CD4-positive, alpha-beta T cell treated with Interleukin-4 for 1 hour (primary cell): ENCODE results near the gene YAF2.
A peak's percentile ranks its signal among the peaks of the same experiment; 100 is the strongest.

ENCODE experiments used
- DNase-seq, 2 donors: peaks; one replicate each; pipeline ENCODE4 v3.0.0-alpha.2; 2020 to 2022

The YAF2 gene, protein sequence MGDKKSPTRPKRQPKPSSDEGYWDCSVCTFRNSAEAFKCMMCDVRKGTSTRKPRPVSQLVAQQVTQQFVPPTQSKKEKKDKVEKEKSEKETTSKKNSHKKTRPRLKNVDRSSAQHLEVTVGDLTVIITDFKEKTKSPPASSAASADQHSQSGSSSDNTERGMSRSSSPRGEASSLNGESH

DNA sequence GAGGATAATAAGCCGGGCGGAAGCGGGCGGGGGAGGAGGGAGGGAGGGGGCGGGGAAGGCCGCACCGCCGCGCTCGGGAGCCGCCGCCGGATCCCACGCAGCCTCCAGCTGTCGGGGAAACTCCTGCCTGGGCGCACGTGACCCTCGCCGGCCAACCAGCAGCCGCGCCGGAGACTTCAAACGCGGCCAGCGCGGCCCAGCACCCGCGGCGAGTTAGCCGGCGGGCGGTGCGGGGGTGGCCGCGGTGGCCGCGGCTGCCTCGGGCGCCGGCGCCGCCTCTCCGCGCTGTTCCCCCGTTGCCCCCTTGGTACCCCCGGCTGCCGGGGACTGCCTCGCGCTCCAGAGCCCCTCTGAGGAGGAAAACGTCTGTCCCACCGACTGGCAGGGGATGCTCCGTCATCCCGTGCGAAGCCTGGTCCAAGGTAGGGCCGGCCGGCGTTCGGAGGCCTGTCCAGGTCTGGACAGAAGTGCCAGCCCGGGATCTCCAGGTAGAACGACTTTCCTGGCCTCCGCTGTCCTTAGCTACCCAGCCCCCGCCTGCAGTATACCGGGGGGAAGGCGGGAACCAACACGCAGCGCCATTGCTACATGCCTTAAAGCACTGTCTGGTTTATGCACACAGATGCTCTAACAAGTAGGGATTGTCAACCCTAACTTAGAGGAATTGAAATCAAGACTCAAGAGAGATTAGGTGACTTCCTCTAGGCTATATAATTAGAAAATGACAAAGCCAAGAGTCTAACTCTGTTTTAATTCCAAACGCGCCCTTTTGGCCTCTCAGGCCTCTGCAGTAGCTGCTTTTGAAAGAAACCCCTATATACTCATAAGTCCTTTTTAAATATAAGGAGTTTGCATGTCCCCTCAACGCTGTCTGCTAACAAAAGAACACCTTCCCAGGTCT lies at the start of gene YAF2:
Gene YAF2, minus strand, starts transcription at position 9 of the 901 bp plus-strand sequence. CDS start 68 bp downstream, outside the sequence.
- DNase-seq = peak; percentile 87 to 88

DNA sequence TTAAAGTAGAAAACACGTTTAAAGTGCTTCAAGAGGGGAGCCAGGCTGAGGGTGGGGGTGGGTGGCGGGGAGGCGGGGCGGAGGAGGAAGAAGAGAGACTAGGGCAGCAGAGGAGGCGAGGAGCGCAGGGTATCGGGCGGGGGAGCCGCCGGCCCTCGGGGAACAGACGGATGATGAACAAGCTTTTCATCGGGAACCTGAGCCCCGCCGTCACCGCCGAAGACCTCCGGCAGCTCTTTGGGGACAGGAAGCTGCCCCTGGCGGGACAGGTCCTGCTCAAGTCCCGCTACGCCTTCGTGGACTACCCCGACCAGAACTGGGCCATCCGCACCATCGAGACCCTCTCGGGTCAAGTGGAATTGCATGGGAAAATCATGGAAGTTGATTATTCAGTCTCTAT lies 48.7 kb upstream of the YAF2 start:
- no peak for DNase-seq

DNA sequence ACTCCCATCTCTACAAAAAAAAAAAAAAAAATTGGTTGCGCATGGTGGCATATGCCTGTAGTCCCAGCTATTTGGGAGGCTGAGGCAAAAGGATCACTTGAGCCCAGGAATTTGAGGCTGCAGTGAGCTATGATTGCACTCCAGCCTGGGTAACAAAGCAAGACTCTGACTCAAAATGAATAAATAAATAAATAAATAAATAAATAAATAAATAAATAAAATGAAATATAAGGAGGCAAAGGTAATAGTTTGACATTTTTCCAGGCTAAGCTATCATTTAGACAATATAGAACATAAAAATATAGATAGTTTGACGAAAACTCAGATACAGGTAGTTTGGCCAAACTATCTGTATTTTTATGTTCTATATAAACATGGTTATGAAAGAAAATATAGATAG lies 47.4 kb upstream of the YAF2 start:
- no peak for DNase-seq

DNA sequence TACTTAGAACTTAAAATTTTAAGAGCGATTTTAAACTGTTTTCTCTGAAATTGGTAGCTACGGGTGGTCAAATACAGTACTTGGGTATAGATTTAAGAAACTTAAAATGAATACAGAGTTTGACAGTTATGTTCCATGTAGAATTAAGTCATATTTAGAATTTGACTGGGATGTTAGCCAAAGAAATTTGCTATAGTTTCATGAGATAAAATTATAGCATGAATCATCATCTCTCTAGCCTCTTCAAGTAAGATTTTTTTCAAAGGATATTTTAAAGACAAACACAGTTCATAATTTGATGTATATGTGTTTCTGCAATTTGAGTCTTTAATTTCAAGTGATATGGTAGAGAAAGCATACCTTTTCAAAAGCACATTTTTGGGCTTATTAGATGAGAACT lies 46.8 kb upstream of the YAF2 start:
- DNase-seq = no peak

DNA sequence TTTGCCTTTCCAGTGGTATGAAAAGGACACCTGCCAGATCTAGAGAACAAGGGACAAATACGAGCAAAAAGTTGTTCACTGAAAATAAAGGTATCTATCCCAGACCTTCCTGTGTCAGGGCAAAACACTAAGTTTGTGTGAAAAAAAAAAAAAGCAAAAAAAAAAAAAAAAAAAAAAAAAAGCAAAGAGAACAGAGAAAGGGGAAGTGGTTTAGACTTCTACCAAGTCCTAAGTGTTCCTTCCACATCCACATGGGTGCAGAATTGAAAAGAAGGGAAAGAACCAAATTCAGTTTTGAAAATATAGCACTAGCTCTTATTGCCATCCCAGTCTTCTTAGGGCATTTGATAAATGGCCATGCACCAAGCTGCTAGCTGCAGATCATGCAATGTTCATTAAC lies 46.1 kb upstream of the YAF2 start:
- no peak for DNase-seq

DNA sequence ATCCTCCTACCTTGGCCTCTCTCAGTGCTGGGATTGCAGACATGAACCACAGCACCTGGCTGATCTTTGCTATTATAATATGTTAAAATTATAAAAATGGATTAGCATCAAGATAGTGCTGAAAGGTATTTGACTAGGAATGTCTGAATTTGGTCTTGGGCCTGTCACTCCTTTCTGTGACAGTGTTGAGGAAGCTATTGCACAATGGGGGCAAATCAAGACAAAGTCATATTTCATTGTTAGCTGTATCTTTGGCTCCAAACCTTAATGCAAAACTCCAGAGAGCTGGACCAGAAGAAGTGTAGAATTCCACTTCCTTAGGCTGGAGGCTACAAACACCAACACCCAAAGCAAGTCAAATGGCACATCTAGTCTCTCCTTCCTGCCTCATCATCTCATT lies 45.7 kb upstream of the YAF2 start:
- DNase-seq = no peak

DNA sequence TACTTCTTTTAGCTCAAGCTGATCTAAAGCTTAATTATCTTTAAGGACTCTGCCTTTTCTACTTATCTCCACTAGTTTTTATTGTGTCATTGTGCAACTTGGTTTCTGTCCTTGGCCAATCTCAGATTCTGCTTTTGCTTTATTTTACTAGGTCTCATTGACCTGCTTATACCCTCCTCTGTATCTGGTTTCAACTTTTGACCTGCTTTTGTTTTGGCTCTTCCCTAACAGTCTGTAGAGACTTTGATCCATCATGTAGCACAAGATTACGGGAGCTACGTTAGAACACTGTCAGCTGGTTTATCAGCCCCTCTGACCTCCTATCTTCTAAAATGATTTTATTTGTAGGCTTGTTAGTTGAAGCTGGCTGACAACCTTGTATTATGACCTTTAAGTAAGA lies 44.2 kb upstream of the YAF2 start:
- no peak for DNase-seq

DNA sequence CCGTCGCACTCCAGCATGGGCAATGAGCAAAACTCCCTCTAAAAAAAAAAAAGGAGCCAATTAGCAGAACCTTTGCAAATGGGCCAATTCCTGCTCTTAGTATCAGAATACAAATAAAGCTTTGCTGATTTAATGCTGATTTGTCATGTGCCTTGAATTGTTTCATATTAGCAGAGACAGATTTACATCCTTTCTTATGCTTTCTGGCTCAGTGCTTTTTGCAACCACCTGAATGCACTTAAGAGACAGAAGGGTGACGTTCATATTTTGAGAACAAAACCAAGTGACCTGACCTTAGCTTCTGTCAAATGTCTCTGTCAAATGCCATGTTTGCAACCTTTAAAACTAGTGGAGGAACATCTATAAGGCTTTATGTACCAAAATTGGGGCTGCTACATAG lies 43.8 kb upstream of the YAF2 start:
- DNase-seq = no peak

DNA sequence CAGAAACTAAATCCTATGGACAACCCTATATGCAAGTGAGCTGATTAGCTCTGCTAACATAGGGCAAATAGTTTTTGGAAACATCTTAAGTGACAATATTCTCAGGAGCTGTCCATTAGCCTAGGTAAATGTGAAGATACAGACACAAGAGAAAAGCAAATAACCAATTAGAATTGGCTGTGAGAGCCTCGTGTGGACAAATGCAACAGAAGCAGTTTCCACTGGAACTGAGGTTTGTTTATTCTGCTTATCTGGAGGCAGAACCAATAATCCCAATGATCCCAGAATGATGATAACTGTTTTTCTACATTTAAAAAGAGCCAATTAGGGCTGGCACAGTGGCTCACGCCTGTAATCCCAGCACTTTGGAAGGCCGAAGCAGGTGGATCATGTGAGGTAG lies 43.2 kb upstream of the YAF2 start:
- DNase-seq = no peak

DNA sequence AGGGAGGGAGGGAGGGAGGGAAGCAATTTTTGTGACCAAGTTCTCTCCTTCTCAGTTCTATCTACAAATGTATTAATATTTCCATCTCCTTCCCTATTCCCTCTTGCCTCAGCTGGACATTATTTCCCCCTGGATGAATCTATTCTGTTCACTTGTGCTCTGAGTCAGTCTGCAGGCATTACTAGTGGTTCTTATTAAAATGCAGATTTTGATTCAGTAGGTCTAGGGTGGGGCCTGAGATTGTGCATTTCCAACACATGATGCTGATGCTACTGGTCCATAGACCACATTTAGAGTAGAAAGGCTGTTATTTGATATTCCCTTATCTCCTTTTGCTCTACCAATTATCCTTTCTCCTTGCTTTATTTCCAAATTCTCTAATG lies 40.1 kb upstream of the YAF2 start:
- no peak for DNase-seq

DNA sequence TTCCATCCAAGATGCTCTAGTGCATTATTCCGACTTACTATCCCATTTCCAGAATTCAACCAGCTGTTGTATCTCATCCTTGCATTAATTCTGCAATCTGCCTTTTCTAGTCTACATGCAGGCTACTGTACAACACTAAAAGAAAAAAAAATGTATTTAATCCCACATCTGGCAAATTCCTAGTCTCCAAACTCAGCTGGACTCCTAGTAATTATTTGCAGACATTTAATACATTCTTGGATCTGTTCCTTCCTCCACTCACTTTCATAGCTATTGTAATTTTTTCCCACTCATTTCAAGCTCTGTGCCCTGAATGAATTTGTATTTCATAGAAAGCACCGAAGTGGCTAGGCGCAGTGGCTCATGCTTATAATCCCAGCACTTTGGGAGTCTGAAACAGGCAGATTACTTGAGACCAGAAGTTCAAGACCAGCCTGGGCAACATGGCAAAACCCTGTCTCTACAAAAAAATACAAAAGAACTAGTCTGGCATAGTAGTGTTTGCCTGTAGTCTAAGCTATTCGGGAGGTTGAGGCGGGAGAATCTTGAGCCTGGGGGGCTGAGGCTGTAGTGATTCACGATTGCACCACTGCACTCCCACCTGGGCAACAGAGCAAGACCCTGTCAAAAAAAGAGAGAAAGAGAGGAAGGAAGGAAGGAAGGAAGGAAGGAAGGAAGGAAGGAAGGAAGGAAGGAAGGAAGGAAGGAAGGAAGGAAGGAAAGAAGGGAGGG lies 39.5 kb upstream of the YAF2 start:
- DNase-seq = no peak

DNA sequence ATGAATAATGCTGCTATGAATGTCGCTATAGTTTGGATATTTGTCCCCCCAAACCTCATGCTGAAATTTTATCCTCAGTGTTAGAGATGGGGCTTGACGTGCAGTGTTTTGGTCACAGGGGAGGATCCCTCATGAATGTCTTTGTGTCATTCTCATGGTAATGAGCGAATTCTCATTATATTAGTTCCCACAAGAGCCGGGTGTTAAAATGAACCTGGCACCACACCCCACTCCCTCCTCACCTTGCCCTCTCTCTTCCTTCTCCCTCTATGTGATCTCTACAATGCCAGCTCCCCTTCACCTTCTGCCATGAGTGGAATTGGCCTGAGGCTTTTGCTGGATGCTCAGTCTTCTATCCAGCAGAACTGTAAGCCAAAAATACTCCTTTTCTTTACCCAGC lies 37.5 kb upstream of the YAF2 start:
- no peak for DNase-seq

DNA sequence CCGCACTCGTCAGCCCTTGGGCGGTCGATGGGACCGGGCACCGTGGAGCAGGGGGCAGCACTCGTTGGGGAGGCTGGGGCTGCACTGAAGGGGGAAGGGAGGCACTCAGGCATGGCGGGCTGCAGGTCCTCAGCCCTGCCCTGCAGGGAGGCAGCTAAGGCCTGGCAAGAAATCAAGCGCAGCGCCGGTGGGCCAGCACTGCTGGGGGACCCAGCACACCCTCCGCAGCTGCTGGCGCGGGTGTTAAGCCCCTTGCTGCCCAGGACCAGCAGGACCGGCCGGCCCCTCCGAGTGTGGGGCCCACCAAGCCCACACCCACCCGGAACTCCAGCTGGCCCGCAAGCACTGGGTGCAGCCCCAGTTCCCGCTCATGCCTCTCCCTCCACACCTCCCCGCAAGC lies 35.7 kb upstream of the YAF2 start:
- no peak for DNase-seq

DNA sequence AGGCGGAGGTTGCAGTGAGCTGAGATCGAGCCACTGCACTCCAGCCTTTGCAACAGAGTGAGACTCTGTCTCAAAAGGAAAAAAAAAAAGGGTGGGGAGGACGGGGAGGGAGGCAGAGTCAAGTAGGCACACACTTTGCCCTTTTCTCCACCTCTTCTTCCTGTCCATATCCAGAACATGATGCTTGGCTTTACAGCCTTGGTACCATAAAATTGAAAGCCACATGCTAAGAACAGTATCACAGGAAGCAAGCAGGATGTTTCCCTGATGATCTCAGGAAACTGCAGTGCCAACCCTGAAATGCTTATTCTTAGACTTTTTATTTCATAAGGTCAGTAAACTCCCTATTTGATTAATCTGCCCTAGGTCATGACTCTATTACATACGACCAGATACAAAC lies 32.5 kb upstream of the YAF2 start:
- DNase-seq = no peak

DNA sequence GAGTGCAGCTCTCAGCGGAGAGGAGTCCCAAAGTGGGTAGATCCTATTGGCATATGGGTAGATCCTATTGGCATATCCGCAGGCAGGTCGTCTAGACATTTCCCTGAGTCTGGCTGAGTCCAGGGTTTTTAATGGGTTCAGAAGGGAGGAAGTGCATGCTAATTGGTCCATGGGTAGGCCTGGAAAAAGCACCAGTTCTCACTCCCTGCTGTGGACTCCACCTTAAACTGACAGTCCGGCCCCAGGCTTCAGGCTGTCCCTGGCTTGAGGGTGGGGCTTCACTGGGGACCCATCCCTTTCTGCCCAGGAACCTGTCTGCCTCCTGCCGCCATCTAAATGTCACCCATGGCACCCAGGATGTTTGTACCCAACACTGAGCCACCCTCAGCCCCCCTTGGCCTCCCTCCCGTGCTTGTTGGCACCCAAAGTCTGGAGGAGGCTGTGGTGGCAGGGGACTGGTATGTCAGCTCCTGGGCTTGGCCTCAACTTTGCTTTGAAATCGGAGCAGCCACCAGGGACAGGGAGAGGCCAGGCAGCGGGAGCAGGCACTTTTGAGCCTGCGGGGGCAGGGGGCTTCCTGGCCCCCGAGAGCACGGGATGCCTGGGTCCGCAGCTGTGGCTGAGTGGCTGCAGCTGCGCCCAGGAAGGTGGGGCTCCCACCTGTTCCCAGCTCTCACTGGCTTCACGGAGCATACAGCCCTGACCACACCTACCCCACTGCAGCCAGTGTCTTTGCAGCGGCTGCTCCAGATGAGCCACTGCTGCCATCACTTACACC lies 29.6 kb upstream of the YAF2 start:
- DNase-seq = no peak

DNA sequence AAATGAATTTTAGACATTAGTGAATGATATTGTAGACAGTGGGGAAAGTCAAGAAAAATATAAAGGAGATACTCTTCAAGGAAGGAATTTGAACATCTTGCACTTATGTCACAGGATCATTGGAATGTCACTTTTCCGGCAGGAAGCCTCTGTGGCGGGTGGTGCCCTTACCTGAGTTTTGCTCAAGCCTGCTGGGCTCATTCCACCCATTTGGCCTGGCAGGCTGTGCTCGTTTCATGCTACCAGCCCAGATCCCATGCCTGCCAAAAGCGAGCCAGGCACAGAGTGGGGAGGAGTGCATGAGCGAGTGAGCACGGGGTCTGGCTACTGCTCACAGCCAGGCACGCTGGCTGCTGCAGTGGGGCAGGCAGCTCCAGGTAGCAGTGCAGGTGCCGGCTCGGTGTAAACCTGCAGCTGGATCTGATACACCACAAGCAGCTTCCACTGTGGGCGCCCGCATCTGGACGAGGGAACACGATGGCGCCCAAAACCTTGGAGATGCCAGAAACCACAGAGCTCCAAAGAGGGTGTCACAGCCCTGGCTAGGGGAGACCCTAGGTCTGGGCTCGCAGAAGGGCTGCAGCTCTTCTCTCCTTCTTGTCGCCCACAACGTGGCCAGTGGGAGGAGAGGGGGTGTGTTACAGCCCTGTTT lies 28.7 kb upstream of the YAF2 start:
- no peak for DNase-seq

DNA sequence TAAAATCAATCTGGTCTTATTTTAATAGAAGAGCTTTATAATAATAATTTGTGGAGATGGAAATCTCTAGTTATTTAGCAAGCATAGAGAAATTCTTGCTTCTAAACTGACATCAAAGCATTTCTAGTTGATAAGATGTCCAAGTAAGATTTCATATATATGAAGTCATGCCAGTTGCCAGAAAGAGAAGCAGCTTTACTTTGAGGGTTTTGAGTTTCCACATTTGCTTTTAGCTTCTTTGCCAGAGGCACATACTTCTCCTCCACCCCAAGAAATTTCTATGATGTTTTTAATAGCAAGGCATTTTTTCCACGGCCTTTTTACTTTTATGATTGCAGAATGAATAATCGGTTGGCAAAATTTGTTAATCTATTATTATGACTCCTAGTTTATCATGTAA lies 24.2 kb upstream of the YAF2 start:
- no peak for DNase-seq

DNA sequence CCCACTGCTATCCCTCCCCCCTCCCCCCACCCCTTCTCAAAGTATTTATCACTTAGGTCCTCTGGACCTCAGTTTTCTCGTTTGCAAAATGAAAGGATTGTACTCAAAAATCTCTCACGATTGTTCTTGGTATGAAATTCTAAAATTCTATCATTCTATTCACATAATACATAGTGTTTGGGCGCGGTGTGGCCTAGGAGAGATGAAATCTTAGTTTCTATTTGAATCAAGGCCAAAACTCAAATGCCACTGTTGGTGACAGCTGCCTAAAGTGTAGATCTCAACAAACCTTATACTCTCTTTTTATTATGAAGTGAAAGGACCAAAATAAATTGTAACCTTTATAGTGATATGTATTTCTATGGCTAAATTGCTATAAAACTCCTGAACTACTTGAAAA lies 23.7 kb upstream of the YAF2 start:
- no peak for DNase-seq

DNA sequence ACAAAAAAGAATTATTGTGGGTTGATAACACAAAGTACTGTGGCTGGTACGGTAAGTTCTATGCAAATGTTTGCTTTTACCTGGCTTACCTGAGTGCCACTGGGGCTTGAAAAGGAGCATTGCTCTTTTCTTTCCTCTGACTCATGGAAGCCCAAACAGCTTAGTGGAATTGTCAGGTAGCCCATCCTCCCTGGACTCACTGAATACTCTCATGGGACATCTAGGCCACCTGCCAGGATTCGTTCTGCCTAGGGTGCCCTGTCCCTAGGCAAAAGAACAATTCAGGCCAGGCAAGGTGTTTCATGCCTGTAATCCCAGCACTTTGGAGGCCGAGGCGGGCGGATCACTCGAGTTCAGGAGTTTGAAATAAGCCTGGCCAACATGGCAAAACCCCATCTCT lies 22.5 kb upstream of the YAF2 start:
- DNase-seq = no peak

DNA sequence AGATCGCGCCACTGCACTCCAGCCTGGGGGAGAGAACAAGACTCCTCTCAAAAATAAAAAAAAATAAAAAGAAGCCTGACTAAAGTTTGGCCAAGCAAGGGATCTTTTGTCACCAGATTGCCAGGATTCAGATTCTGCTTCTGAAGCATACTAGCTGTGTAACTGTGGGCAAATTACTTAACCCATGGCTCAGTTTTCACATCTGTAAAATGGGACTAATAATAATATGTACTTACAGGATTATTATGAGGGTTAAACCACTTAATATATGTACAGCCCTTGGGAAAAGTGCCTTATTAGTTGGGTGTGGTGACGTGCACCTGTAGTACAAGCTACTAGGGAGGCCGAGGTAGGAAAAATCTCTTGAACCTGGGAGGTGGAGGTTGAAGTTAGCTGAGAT lies 21.7 kb upstream of the YAF2 start:
- DNase-seq = no peak

DNA sequence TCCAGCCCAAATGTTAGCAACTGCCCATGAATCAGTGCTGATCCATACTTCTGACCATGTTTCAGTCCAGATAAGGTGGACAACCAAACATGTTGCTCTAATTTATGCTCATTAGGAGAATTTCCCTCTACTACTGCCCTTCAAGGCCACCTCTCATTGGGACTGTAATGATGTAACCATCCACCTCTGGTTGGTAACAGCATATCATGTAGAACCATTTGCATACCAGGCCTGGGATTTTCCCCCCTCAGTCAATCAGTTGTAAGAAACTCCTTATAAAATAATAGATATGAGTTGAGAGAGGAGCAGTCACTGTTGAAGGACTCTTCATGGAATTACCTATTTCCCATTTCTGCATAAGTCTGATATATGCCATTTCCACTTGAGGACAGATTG lies 17.8 kb upstream of the YAF2 start:
- no peak for DNase-seq

DNA sequence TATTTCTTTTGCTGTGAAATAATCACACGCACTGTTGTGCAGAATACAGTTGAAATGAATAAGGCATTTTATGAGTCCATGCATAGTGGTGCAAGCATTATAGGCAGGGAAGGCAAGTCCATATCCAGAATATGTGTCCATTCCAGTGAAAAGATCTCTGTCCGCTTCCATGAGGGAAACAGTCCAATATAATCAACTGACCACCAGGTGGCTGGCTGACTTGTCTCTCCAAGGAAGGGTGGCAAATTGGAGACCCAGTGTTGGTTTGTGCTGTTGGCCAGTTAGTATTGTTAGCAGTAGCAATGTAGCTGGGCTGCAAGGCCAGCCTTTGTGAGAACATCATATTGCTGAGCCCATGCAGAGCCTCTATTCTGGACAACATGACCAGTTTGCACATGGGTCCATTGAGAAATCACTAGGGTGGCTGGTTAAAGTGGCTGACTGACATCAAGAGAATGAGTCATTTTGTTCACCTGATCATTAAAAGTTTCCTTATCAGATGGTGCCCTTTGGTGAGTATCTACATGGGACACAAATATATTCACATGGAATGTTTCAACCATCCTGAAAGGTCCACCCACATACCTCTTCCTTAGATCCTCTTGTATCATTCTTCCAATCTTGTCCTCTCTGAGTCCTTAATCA lies 17.3 kb upstream of the YAF2 start:
- no peak for DNase-seq
